ENCODE results near the gene PLCL1.

GRCh38 chr2:198080879-198081765 is 276.7 kb downstream of the PLCL1 start:
- TF ChIP-seq CTCF (IDR thresholded peaks at IDR 0.05; ENCODE audit: low read length) (no peak), EZH2 (IDR thresholded peaks at IDR 0.05; ENCODE audit: borderline replicate concordance, low read length) (no peak)
